ENCODE results near the gene KRT79. TPM values are rescaled to one million over a fixed set of nuclear protein-coding genes. Genes with fewer than 3 reads are reported as not detected.

The KRT79 gene
- total and polyA plus RNA-seq, 2 of the 8 experiments (the other 6 are each of a cell fraction or from before 2014, with no cell fraction given), result not detected

DNA sequence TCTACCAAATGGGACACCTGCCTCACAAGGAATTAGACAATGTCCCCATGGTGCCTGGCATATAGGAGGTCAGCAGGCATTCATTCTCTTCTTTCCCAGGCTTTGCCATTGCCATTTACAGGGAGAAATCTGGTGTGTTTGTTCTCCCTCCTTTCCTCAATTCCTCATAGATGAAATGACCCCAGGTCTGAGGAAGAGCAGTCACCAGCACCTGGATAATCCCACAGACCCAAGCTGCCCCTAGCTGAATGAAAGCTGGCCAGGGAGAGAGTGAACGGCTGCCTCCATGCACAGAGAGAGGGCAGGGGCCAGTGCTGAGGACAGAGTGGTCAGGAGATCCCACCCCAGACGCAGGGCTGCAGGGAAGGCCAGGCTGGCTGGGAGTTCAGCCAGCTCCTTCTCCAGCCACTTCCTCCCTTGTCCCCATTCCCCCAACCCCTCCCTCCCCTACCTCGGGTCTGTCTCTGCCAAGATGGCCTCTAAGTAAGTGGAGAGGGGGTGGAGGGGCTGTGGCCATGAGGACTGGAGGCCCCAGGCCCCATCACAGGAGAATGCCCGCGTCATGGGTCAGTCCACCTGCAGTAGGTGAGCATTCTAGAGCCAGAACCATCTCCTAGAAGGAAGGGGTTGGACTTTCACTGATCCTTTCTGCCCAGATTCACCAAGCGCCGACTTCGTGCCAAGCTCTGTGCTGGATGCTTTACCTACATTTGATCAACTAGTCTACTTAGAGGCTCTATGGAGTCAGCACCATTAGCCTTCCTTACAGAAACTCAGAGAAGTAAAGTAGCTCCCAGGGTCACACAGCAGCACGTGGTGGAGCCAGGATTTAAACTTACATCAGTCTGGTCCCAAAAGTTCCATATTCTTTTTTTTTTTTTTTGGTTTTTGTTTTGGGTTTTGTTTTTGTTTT, 18.2 kb downstream of the KRT79 start (continued):
- no peak for TF ChIP-seq RFX5 (IDR thresholded peaks at IDR 0.05; ENCODE audit: borderline replicate concordance, low read depth, low read length)
- no peak for TF ChIP-seq ASH2L (IDR thresholded peaks at IDR 0.05; ENCODE audit: low read length)

Measured in H1 (cell line).